Fibroblast of skin of abdomen (primary cell): ENCODE measurements around the gene ADM5.
"Not testable (repeated sequence)": the region's sequence is repeated elsewhere in the genome, so short reads cannot be mapped to it uniquely, and the experiment has no call there.

ENCODE experiments used
- DNase-seq: peaks from one replicate; pipeline ENCODE4 v3.0.0-alpha.2; 2013

ADM5 gene

DNA sequence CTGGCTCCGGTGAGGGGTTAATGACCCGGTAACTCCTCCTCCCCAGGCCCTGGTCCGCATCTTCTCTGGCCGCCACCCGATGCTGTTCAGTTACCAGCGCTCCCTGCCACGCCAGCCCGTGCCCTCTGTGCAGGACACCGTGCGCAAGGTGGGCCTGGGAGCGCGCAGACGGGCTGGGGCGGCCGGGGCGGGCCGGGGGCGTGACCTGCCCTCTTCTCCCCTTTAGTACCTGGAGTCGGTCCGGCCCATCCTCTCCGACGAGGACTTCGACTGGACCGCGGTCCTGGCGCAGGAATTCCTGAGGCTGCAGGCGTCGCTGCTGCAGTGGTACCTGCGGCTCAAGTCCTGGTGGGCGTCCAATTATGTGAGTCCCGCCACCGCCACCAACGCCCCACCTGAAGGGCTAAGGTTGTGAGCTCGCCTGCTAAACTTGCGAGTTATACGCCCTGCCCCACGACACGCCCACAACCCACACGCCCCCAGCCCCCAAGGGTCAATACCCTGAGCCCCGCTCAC is 11.9 kb downstream of the ADM5 start:
- DNase-seq = no peak

DNA sequence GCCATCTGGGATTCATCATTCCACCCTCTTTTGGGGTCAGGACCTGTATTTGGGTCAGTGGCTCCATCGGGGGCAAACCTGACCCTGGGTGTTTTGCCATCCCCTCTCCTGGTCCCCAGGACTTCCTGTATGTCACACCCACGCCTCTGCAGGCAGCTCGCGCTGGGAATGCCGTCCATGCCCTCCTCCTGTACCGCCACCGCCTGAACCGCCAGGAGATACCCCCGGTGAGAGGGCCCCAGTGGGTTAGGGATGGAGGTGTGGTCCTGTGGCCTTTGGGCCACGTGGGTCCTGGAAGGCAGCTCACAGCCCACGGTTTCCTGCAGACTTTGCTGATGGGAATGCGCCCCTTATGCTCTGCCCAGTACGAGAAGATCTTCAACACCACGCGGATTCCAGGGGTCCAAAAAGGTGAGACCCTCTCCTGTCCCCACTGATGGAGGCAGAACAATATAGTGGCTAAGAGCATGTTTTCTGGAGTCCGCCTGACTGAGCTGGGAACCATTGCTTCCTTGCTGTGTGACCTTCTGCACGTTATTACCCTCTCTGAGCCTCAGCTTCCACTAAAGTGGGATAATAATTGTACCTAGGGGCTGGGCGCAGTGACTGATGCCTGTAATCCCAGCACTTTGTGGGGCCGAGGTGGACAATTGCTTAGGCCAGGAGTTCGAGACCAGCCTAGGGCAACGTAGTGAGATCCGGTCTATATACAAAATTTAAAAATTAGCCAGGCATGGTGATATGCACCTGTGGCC is 15.7 kb downstream of the ADM5 start:
- no peak for DNase-seq

DNA sequence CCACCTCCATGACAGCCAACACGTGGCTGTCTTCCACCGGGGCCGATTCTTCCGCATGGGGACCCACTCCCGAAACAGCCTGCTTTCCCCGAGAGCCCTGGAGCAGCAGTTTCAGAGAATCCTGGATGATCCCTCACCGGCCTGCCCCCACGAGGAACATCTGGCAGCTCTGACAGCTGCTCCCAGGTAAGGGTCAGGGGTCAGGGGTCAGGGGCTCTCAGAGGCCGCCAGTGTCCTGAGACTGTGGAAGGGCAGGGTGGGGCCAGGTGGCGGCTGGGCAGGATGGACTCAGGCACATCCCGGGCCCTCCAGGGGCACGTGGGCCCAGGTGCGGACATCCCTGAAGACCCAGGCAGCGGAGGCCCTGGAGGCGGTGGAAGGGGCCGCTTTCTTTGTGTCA is 16.5 kb downstream of the ADM5 start:
- DNase-seq = no peak

DNA sequence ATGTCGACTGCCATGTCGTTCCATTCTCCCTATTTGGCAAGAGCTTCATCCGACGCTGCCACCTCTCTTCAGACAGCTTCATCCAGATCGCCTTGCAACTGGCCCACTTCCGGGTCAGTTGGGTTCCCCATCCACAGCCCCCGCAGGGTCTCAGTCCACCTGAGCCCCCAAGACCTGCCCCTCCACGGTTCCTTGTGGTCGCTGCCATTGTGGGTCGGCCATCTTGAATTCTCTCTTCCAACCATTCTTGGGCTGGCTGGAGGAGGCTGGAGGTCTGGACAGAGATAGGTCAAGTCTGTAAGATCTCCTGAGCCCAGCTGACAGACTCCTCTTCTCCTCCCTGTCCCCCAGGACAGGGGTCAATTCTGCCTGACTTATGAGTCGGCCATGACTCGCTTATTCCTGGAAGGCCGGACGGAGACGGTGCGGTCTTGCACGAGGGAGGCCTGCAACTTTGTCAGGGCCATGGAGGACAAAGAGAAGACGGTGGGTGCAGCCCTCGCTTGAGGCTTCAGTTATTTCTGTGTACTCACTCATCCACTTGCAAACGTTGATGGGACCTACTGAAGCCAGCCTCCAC is 21.1 kb downstream of the ADM5 start:
- no peak for DNase-seq

DNA sequence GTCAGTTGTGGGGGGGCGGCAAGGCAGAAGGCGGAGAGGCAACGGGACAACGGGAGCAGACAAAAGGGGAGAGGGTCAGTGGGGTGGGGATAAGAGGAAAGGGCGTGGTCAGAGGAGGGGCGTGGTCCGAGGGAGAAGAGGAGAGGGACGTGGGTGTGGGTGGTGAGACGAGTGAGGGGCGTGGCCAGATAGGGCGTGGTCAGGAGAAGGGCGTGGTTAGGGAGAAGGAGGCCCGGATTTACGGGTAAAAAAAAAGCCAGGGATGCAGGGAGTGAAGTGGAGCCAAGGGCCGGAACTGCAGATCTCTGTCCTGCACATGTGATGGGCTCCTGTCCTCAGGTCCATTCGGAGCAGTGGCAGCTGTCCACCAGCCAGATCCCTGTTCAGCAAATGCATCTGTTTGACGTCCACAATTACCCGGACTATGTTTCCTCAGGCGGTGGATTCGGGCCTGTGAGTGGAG is 23.0 kb downstream of the ADM5 start:
- DNase-seq = no peak

DNA sequence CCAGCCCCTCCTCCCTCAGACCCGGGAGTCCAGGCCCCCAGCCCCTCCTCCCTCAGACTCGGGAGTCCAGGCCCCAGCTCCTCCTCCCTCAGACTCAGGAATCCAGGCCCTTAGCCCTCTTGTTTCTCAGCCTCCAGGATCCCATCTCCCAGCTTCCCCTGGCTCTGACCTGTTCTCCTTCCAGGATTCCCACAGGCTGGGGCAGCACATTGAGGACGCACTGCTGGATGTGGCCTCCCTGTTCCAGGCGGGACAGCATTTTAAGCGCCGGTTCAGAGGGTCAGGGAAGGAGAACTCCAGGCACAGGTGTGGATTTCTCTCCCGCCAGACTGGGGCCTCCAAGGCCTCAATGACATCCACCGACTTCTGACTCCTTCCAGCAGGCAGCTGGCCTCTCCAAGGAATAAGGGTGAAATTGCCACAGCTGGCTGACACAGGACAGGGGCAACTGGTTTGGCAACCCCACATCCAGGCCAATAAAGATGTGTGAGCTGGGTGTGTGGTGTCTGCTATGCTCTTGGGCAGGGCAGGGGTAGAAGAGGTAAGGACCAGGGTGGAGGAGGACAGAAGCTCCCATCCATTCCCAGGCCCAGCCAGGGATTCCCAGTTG is 23.9 kb downstream of the ADM5 start:
- no peak for DNase-seq

DNA sequence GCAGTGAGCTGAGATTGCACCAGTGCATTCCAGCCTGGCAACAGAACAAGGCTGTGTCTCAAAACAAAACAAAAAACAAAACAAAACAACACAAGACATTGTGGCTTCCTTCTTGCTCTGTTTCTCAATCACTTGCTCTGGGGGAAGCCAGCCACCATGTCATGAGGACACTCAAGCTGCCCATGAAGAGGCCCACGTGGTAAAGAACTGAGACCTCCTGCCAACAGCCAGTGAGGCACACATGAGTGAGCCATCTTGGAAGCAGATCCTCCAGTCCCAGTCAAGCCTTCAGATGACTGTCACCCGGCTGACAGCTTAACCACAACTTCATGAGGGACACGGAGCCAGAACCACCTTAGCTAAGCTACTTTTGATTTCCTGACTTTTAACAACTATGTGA is 26.8 kb downstream of the ADM5 start:
- no peak for DNase-seq

DNA sequence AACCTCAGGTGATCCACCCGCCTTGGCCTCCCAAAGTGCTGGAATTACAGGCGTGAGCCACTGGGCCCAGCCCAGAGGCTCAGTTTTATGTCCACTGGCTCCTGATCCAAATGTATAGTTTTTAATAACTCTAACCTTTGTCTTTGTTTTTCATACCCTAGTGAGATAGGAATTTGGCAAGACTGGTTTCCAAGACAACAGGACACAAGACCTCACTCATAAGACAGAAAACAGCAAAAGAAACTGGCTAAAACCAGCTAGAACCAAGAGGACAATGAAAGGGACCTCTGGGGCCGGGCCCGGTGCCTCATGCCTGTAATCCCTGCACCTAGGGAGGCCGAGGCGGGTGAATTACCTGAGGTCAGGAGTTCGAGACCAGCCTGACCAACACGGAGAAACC is 29.1 kb downstream of the ADM5 start:
- no peak for DNase-seq

DNA sequence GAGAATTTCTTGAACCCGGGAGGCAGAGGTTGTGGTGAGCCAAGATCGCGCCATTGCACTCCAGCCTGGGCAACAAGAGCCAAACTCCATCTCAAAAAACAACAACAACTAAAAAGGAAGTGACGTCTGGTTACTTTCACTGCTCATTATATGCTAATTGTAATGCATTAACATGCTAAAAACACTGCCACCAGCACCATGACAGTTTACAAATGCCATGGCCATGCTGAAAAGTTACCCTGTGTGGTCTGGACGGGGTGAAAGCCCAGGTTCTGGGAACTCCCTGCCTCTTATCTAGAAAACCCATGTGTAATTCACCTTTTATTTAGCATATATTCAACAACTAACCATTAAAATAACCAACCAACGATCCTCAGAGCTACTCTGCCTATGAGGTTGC is 29.6 kb downstream of the ADM5 start:
- no peak for DNase-seq

DNA sequence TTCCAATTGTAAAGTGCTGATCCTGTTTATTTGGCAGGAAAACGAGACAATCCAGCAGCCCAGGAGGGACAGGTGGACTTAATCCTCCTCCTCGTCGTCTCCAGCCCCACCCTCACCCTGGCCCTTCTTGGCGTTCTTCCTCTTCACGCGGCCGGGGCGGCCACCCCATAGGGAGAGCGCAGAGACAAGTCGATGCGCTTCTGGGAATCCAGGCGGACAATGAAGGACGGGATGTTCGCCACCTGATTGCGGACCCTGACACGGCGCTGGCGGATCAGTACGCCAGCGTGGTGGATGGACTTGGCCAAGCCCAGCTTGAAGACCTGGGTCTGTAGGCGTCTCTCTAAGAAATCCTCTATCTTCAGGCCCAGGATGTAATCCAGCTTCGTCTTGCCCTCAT is 30.0 kb downstream of the ADM5 start:
- not testable (repeated sequence) for DNase-seq

DNA sequence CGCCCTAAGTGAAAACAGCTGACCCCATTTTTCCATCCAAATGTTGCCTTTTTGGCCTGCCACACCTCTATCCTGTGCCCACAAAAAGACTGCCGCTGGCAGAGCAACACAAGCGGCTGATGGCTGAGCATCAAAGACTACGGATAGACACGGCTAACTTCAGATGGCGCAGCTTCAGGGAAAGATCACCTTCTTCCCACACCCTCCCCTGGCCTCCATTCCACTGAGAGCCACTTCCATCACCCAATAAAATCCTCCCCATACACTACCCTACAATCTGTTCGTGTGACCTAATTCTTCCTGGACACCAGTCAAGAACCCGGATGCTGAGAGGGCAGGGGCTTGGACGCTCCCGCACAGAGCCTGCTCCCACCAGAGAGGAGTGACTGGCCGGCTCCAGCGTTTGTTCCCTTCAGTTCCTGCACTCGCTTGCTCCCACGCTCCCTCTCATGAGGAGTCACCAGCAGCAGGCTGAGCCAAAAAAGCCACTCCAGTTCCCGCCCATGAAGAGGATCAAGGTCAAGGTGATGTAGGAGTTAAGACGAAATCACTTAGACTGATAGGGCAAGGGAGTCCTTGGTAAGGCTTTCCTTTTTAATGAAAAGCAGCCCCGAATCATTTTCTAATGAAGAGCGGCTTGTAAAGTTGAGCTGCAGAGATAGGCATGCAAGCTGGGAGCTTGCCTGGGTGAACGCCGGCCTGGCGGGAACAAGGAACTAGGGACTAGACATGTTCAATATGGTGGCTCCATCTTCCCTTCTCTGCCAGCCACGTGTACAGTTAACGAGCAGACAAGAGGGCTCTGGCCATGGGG is 38.0 kb downstream of the ADM5 start:
- peak; percentile 9 for DNase-seq

DNA sequence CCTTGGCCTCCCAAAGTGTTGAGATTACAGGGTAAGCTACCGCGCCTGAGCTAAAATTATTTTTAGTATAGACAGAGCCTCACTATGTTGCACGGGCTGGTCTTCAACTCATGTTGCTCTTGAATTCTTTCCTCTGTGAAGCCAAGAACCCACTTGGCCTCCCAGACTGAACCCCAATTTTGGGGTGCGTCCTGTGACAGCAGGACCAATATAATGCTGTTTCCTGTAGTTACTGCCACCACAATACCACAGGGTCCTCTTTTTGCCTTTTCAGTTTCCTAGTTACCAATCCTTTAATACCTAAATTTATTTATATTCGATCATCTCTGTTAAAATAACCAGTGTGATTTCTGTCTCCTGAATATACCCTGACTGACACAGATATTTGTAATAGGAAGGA is 40.8 kb downstream of the ADM5 start:
- no peak for DNase-seq

DNA sequence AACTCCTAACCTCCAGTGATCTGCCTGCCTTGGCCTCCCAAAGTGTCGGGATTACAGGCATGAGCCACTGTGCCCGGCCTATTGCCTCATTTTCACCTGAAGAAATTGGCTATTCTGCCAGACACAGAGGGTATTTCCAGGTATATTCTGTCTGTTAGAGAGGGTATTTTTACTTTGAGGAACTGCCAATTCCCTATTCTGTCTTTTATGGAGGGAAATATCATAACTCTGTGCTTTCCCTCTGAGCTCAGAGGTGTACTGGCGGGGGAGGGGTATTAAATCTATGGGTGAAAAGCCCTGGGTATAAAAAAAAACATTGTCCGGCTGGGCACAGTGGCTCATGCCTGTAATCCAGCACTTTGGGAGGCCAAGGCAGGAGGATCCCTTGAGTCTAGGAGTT is 48.9 kb downstream of the ADM5 start:
- DNase-seq = no peak

DNA sequence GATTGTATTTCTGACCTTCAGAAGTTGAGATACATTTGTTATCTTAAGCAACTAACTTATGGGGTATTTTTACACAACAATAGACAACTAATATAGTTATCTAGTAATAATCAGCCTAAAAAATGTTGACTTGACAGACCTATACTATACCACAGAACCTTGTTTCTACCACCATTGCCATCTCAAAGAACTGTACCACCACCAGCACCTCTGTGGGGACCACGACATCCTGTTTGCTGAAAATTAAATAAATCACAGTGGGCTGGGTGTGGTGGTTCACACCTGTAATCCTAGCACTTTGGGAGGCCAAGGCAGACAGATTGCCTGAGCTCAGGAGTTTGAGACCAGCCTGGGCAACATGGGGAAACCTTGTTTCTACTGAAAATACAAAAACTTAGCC is 49.7 kb downstream of the ADM5 start:
- no peak for DNase-seq

DNA sequence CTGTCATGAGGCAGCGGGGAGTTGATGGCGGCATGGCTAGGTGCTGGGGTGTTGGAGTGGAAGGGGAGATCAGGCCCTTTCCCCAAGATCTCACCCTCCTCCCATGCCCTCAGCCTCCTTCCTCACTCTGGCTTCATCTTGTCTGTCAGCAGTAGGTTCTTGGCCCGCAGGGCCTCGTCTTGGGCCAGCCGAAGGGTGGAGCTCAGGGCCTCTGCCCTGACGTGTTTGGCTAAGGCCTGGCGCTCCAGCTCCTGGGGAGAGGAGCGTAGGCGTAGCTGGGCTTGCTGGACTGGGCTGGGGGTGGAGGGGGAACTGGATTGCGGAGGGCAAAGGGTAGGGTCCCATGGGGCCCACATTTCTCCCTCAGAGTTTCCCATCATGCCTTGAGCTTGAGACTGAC is 50.5 kb downstream of the ADM5 start:
- no peak for DNase-seq
